ENCODE measurements around the gene ZNF555. TPM values are rescaled to one million over a fixed set of nuclear protein-coding genes. Genes with fewer than 3 reads are reported as not detected.
A peak's percentile ranks its signal among the peaks of the same experiment; 100 is the strongest.

The ZNF555 gene
- total and polyA plus RNA-seq, 2 of the 13 experiments (the other 11 are each of a cell fraction or from before 2014, with no cell fraction given) = 5.0 to 8.0 TPM

DNA sequence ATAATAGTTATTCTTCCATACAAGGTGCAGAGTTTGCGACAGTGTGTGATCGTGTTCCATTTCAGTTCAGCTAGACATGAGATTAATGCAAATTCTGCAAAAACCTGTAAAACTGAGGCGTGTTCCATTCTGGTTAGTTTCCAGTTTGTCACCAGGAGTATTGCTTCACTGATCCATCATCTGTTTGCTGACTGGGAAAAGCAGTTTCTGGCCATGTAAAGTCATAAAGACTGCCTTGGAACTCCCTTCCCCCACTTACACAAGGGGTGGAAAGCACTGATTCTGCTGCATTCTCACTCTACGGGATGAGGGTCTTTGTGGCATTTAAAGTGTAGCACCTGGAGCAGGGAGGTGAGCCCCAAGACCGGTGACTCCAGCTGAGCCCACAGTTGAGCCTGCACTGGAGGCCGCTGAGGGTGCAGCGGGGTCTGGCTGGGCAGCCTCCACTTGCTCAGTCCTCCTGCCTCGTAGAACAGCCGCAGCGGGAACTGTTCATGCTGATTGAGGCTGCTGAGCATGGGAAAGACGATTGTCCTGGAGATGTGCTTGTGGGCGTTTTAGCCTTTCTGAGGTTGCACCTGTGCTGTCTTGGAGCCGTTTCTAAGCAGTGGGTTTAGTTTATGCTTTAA, 61.4 kb downstream of the ZNF555 start (continued):
- no peak for TF ChIP-seq ZNF207 (IDR thresholded peaks at IDR 0.05; ENCODE audit: borderline replicate concordance)
- TF ChIP-seq, protein P1, sequence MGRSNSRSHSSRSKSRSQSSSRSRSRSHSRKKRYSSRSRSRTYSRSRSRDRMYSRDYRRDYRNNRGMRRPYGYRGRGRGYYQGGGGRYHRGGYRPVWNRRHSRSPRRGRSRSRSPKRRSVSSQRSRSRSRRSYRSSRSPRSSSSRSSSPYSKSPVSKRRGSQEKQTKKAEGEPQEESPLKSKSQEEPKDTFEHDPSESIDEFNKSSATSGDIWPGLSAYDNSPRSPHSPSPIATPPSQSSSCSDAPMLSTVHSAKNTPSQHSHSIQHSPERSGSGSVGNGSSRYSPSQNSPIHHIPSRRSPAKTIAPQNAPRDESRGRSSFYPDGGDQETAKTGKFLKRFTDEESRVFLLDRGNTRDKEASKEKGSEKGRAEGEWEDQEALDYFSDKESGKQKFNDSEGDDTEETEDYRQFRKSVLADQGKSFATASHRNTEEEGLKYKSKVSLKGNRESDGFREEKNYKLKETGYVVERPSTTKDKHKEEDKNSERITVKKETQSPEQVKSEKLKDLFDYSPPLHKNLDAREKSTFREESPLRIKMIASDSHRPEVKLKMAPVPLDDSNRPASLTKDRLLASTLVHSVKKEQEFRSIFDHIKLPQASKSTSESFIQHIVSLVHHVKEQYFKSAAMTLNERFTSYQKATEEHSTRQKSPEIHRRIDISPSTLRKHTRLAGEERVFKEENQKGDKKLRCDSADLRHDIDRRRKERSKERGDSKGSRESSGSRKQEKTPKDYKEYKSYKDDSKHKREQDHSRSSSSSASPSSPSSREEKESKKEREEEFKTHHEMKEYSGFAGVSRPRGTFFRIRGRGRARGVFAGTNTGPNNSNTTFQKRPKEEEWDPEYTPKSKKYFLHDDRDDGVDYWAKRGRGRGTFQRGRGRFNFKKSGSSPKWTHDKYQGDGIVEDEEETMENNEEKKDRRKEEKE (IDR thresholded peaks at IDR 0.05) = no peak
- no peak for TF ChIP-seq NFE2L1 (CRISPR knock-in tag; IDR thresholded peaks at IDR 0.05; ENCODE audit: borderline replicate concordance)
- no peak for TF ChIP-seq ZSCAN22 (CRISPR knock-in tag; IDR thresholded peaks at IDR 0.05)
- TF ChIP-seq ZNF20 (CRISPR knock-in tag; IDR thresholded peaks at IDR 0.05) = no peak
- TF ChIP-seq, protein P2, sequence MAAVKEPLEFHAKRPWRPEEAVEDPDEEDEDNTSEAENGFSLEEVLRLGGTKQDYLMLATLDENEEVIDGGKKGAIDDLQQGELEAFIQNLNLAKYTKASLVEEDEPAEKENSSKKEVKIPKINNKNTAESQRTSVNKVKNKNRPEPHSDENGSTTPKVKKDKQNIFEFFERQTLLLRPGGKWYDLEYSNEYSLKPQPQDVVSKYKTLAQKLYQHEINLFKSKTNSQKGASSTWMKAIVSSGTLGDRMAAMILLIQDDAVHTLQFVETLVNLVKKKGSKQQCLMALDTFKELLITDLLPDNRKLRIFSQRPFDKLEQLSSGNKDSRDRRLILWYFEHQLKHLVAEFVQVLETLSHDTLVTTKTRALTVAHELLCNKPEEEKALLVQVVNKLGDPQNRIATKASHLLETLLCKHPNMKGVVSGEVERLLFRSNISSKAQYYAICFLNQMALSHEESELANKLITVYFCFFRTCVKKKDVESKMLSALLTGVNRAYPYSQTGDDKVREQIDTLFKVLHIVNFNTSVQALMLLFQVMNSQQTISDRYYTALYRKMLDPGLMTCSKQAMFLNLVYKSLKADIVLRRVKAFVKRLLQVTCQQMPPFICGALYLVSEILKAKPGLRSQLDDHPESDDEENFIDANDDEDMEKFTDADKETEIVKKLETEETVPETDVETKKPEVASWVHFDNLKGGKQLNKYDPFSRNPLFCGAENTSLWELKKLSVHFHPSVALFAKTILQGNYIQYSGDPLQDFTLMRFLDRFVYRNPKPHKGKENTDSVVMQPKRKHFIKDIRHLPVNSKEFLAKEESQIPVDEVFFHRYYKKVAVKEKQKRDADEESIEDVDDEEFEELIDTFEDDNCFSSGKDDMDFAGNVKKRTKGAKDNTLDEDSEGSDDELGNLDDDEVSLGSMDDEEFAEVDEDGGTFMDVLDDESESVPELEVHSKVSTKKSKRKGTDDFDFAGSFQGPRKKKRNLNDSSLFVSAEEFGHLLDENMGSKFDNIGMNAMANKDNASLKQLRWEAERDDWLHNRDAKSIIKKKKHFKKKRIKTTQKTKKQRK (IDR thresholded peaks at IDR 0.05; ENCODE audit: low read length) = no peak
- TF ChIP-seq GTF2F1 (IDR thresholded peaks at IDR 0.05; ENCODE audit: low read length) = no peak
- TF ChIP-seq, protein P3, sequence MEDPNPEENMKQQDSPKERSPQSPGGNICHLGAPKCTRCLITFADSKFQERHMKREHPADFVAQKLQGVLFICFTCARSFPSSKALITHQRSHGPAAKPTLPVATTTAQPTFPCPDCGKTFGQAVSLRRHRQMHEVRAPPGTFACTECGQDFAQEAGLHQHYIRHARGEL (CRISPR knock-in tag; IDR thresholded peaks at IDR 0.05) = no peak
- no peak for TF ChIP-seq SIN3B (IDR thresholded peaks at IDR 0.05; ENCODE audit: low read length)
- 0 out of 2 replicates have a peak, but pooled peaks have one; percentile 8 for TF ChIP-seq FOSL2 (CRISPR knock-in tag; IDR thresholded peaks at IDR 0.05)
- no peak for TF ChIP-seq NFYB (CRISPR knock-in tag; IDR thresholded peaks at IDR 0.05)
- TF ChIP-seq ZNF83 (CRISPR knock-in tag; IDR thresholded peaks at IDR 0.05; ENCODE audit: borderline replicate concordance) = no peak
- peak; percentile 40; the same call in 1 of the 2 replicates for TF ChIP-seq ZNF768 (CRISPR knock-in tag; IDR thresholded peaks at IDR 0.05)
- TF ChIP-seq, protein P4, sequence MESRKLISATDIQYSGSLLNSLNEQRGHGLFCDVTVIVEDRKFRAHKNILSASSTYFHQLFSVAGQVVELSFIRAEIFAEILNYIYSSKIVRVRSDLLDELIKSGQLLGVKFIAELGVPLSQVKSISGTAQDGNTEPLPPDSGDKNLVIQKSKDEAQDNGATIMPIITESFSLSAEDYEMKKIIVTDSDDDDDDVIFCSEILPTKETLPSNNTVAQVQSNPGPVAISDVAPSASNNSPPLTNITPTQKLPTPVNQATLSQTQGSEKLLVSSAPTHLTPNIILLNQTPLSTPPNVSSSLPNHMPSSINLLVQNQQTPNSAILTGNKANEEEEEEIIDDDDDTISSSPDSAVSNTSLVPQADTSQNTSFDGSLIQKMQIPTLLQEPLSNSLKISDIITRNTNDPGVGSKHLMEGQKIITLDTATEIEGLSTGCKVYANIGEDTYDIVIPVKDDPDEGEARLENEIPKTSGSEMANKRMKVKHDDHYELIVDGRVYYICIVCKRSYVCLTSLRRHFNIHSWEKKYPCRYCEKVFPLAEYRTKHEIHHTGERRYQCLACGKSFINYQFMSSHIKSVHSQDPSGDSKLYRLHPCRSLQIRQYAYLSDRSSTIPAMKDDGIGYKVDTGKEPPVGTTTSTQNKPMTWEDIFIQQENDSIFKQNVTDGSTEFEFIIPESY (CRISPR knock-in tag; IDR thresholded peaks at IDR 0.05) = peak; percentile 87
- TF ChIP-seq PHF8 (CRISPR knock-in tag; IDR thresholded peaks at IDR 0.05) = no peak
- TF ChIP-seq ZNF468 (CRISPR knock-in tag; IDR thresholded peaks at IDR 0.05) = no peak
- TF ChIP-seq ZNF572 (CRISPR knock-in tag; IDR thresholded peaks at IDR 0.05) = no peak
- peak; percentile 45 to 47 for TF ChIP-seq MAFK (conservative IDR thresholded peaks at IDR 0.05 in 1 of 2, IDR thresholded peaks at IDR 0.05 in 1 of 2; ENCODE audit: low read length in 2 of 2)
- TF ChIP-seq ARNT2 (CRISPR knock-in tag; IDR thresholded peaks at IDR 0.05; ENCODE audit: low read depth) = no peak
- TF ChIP-seq, protein P5, sequence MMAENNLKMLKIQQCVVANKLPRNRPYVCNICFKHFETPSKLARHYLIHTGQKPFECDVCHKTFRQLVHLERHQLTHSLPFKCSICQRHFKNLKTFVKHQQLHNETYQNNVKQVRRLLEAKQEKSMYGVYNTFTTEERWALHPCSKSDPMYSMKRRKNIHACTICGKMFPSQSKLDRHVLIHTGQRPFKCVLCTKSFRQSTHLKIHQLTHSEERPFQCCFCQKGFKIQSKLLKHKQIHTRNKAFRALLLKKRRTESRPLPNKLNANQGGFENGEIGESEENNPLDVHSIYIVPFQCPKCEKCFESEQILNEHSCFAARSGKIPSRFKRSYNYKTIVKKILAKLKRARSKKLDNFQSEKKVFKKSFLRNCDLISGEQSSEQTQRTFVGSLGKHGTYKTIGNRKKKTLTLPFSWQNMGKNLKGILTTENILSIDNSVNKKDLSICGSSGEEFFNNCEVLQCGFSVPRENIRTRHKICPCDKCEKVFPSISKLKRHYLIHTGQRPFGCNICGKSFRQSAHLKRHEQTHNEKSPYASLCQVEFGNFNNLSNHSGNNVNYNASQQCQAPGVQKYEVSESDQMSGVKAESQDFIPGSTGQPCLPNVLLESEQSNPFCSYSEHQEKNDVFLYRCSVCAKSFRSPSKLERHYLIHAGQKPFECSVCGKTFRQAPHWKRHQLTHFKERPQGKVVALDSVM (CRISPR knock-in tag; IDR thresholded peaks at IDR 0.05) = peak; percentile 69
